Mucosa of gallbladder (tissue), 1 donor: Measurements from ENCODE around the gene MARS2. TPM values are rescaled to one million over a fixed set of nuclear protein-coding genes. Genes with fewer than 3 reads are reported as not detected.
"Not testable (repeated sequence)": the region's sequence is repeated elsewhere in the genome, so short reads cannot be mapped to it uniquely, and the experiment has no call there.

Source experiments
- DNase-seq: peaks from one replicate; pipeline ENCODE4 v3.0.0-alpha.2; 2020; ENCODE audit warnings: low spot score
- total RNA-seq: library from RNA; stranded (reverse); gene quantifications from one replicate; pipeline ENCODE4 v1.2.1, GENCODE V29; 2021
- donor health status: DM: no; HTN: no; CAD: no.

Gene MARS2
- total RNA-seq = 4.8 TPM

- peak; percentile 95 for DNase-seq
These were observed at the start of gene MARS2 for GRCh38 chr2:197705121-197705911. TSS of gene MARS2 (plus strand) at chr2:197705369. CDS start at chr2:197705406, 37 bp downstream.

DNA sequence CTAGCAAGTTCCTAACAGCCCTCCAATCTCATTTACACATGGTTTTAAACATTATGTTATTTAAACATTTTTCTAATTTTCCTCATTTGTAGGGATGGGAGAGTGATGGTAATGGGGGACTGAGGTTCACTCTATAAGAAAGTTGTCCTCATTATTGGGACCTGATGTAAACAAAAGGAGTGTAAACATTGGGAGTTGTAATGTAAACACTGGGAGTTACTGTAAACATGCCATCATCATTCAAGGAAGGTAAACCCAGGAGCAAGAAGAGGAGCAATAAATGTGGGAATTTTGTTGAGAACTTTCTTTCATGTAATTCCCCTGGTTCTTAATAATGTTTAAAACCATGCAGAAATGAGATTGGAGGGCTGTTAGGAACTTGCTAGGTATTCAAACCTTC lies 47.6 kb upstream of the MARS2 start:
- no peak for DNase-seq

GRCh38 chr2:197661626-197662025 lies 43.5 kb upstream of the MARS2 start:
- no peak for DNase-seq

DNA sequence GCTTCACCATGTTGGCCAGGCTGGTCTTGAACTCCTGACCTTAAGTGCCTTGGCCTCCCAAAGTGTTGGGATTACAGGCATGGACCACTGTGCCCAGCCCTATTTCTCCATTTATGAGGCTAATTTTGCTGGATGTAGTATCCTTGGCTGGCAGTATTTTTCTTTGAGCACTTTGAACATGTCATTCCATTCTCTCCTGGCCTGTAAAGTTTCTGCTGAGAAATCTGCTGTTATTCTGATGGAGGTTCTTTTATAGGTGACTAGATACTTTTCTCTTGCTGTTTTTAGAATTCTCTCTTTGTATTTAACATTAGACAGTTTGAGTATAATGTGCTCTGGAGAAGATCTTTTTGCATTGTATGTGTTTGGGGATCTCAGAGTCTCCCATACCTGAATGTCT lies 38.9 kb upstream of the MARS2 start:
- no peak for DNase-seq

GRCh38 chr2:197668296-197668695 lies 36.9 kb upstream of the MARS2 start:
- DNase-seq = no peak

- no peak for DNase-seq
These were observed 36.1 kb upstream of the MARS2 start for GRCh38 chr2:197669077-197669476.

- DNase-seq = no peak
These were observed 32.7 kb upstream of the MARS2 start for GRCh38 chr2:197672371-197672893.

DNA sequence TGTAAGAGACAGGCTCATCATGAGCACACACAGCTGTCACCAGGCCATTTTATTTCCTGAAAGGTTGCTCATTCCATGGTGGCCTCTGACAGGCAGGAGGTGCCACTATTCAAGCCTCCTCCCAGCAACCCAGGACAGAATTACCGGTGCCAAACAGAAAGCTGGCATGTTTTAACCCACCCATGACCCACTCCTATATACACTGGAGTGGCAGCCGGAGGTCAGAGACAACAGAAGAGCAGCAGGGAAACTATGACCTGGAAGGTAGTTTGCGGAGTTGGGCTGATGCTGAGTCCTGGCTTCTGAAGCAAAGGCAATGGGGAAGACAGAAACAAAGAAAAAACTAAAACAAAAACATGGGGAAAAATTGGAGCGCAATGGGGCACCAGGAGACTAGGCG lies 32.1 kb upstream of the MARS2 start:
- DNase-seq = no peak

GRCh38 chr2:197673606-197674005 lies 31.6 kb upstream of the MARS2 start:
- no peak for DNase-seq

- DNase-seq = no peak
These were observed 31.1 kb upstream of the MARS2 start for GRCh38 chr2:197674060-197674459.

- no peak for DNase-seq
These were observed 30.6 kb upstream of the MARS2 start for GRCh38 chr2:197674591-197674990.

DNA sequence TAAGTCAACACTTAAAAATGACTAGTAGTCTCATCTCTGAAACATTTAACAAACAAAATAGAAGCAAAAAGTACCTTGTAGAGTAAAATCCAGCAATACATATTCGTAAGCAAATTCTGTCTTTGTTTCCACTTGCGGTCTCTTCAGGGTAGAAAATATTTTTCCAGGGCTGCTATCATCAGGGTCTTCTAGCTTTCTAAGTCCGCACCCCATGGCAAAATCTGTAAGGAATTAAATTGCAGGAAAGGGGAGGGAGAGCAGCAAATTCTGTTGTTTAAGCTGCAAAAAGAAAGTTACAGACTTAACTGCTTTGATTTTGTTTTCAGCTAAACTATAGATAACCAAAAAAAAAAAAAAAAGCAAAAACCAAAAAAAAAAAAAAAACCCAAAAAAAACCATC lies 29.9 kb upstream of the MARS2 start, which contains the start of gene RFTN2:
TSS of gene RFTN2 (minus strand) at position 342 of the 400 bp plus-strand sequence. CDS start at position 213, 129 bp downstream.
- DNase-seq = no peak

DNA sequence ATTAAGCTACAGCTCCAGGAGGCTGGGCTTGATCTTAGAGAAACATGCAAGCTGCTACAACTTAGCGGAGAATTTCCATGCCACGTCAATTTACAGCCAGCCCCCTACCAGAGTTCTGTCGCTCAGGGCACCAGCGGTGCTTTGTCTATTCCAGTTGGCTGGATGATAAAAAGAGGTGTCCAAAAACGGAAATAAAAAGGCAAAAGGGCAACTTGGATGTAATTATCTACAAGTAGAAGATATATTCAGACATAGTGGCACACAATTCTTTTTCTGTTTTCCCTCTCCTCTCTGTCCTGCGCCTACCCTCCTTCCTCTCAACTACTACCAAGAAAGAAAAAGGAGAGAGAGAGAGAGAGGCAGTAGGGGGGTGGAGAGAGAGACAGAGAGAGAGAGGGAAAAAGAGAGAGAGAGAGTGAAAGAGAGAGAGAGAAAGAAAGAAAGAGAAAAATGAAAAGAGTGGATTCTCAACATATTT lies 29.4 kb upstream of the MARS2 start:
- no peak for DNase-seq

- no peak for DNase-seq
These were observed 28.1 kb upstream of the MARS2 start for GRCh38 chr2:197677056-197677455.

DNA sequence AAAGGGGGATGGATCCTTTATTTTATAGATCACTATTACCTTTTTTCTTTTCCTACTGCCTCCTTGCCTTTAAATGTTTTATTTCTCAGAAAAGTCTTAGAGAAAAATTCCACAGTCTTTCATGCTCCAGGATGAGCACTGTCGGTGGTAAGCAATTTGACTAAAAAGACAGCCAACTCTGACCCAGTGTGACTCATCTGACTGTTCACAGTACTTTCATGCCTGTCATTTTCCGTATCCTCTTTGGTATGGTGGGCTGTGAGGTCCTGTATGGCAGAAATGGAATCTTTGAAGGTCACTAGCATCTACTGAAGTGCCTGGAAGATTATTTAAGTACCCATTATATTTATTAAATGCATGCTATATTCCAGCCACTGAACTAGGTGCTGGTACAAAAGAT lies 27.7 kb upstream of the MARS2 start:
- no peak for DNase-seq

DNA sequence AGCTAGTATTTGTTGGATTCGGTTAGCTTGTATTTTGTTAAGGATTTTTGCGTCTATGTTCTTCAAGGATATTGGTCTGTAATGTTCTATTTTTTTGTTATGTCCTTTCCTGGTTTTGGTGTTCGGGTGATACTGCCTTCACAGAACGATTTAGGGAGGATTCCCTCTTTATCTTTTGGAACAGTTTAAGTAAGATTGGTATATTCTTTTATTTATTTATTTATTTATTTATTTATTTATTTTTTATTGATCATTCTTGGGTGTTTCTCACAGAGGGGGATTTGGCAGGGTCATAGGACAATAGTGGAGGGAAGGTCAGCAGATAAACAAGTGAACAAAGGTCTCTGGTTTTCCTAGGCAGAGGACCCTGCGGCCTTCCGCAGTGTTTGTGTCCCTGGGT lies 10.0 kb upstream of the MARS2 start:
- DNase-seq = not testable (repeated sequence)

DNA sequence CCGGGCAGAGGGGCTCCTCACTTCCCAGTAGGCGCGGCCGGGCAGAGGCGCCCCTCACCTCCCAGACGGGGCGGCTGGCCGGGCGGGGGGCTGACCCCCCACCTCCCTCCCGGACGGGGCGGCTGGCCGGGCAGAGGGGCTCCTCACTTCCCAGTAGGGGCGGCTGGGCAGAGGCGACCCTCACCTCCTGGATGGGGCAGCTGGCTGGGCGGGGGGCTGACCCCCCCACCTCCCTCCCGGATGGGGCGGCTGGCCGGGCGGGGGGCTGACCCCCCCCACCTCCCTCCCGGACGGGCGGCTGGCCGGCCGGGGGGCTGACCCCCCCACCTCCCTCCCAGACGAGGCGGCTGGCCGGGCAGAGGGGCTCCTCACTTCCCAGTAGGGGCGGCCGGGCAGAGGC lies 9.2 kb upstream of the MARS2 start:
- not testable (repeated sequence) for DNase-seq

- DNase-seq = not testable (repeated sequence)
These were observed 8.6 kb upstream of the MARS2 start for GRCh38 chr2:197696571-197696970.

DNA sequence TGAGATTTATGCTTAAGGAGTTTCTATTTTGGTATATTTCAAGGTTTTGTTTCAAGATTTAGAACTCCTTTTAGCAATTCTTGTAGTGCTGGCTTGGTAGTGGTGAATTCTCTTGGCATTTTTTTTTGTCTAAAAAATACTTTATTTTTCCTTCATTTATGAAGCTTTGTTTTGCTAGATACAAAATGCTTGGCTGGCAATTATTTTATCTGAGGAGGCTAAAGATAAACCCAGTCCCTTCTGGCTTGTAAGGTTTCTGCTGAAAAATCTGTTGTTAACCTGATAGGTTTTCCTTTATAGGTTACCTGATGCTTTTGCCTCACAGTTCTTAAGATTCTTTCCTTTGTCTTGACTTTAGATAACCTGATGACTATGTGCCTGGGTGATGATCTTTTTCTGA lies 5.4 kb upstream of the MARS2 start:
- not testable (repeated sequence) for DNase-seq

- DNase-seq = no peak
These were observed 4.2 kb upstream of the MARS2 start for GRCh38 chr2:197700960-197701359.

GRCh38 chr2:197704434-197705120 lies 592 bp upstream of the MARS2 start:
- no peak for DNase-seq

- peak; percentile 12 for DNase-seq
These were observed 1.0 kb downstream of the MARS2 start for GRCh38 chr2:197705912-197706838.
